ENCODE results near the gene CDK9.

Gene CDK9

GRCh38 chr9:127761061-127761460, 24.8 kb upstream of the CDK9 start:
- in situ Hi-C loops (cut with MboI; ENCODE audit: low sequenced_read_pairs), result no loop called here

- in situ Hi-C loops (cut with MboI; ENCODE audit: low sequenced_read_pairs), result no loop called here
These were observed 24.3 kb upstream of the CDK9 start for GRCh38 chr9:127761491-127761956.

- in situ Hi-C loops (cut with MboI; ENCODE audit: low sequenced_read_pairs), result no loop called here
These were observed 23.6 kb upstream of the CDK9 start for GRCh38 chr9:127762111-127762676.

GRCh38 chr9:127763918-127764384, 21.9 kb upstream of the CDK9 start:
- in situ Hi-C loops (cut with MboI; ENCODE audit: low sequenced_read_pairs), result no loop called here

GRCh38 chr9:127765418-127765817, 20.4 kb upstream of the CDK9 start:
- in situ Hi-C loops (cut with MboI; ENCODE audit: low sequenced_read_pairs), result no loop called here

- in situ Hi-C loops (cut with MboI; ENCODE audit: low sequenced_read_pairs), result no loop called here
These were observed 18.4 kb upstream of the CDK9 start for GRCh38 chr9:127767410-127767809.

GRCh38 chr9:127767909-127768331, 17.9 kb upstream of the CDK9 start:
- in situ Hi-C loops (cut with MboI; ENCODE audit: low sequenced_read_pairs), result no loop called here

- in situ Hi-C loops (cut with MboI; ENCODE audit: low sequenced_read_pairs), result no loop called here
These were observed 17.1 kb upstream of the CDK9 start for GRCh38 chr9:127768698-127769097.

GRCh38 chr9:127769101-127769500, 16.7 kb upstream of the CDK9 start:
- in situ Hi-C loops (cut with MboI; ENCODE audit: low sequenced_read_pairs), result no loop called here

GRCh38 chr9:127769929-127770582, 15.8 kb upstream of the CDK9 start:
- in situ Hi-C loops (cut with MboI; ENCODE audit: low sequenced_read_pairs), result no loop called here

- in situ Hi-C loops (cut with MboI; ENCODE audit: low sequenced_read_pairs), result no loop called here
These were observed 15.3 kb upstream of the CDK9 start for GRCh38 chr9:127770583-127770904.

- in situ Hi-C loops (cut with MboI; ENCODE audit: low sequenced_read_pairs), result no loop called here
These were observed 14.8 kb upstream of the CDK9 start for GRCh38 chr9:127770905-127771569.

- in situ Hi-C loops (cut with MboI; ENCODE audit: low sequenced_read_pairs), result no loop called here
These were observed 14.2 kb upstream of the CDK9 start for GRCh38 chr9:127771570-127772189.

GRCh38 chr9:127772603-127773002, 13.2 kb upstream of the CDK9 start:
- in situ Hi-C loops (cut with MboI; ENCODE audit: low sequenced_read_pairs), result no loop called here

GRCh38 chr9:127773272-127773671, 12.6 kb upstream of the CDK9 start:
- in situ Hi-C loops (cut with MboI; ENCODE audit: low sequenced_read_pairs), result no loop called here

GRCh38 chr9:127773981-127774380, 11.9 kb upstream of the CDK9 start:
- in situ Hi-C loops (cut with MboI; ENCODE audit: low sequenced_read_pairs), result no loop called here

GRCh38 chr9:127776195-127776923, 9.5 kb upstream of the CDK9 start:
- in situ Hi-C loops (cut with MboI; ENCODE audit: low sequenced_read_pairs), result no loop called here

- in situ Hi-C loops (cut with MboI; ENCODE audit: low sequenced_read_pairs), result no loop called here
These were observed 8.9 kb upstream of the CDK9 start for GRCh38 chr9:127776924-127777289.

- in situ Hi-C loops (cut with MboI; ENCODE audit: low sequenced_read_pairs), result no loop called here
These were observed 8.4 kb upstream of the CDK9 start for GRCh38 chr9:127777368-127777980.

- in situ Hi-C loops (cut with MboI; ENCODE audit: low sequenced_read_pairs), result no loop called here
These were observed 7.3 kb upstream of the CDK9 start, which contains the start of gene SH2D3C for GRCh38 chr9:127778280-127779135. TSS of gene SH2D3C (minus strand) at chr9:127778666. CDS start at chr9:127778627, 39 bp downstream.
